Lower leg skin (tissue), 3 donors: ENCODE results near the gene DOCK9.

ENCODE experiments used
- POLR2A ChIP-seq, 2 donors: fragments of 450-650 bp; IDR thresholded peaks; one replicate each; pipeline ENCODE4 v1.6.1; 2016 to 2017; ENCODE audit warnings: antibody characterized with exemption in 2 of 2, mild to moderate bottlenecking in 1 of 2, moderate library complexity in 1 of 2
- TF ChIP-seq, protein P1 (sequence below), 3 donors: fragments of 450-650 bp; IDR thresholded peaks; one replicate each; pipeline ENCODE4 v1.5.1; 2016; ENCODE audit warnings: antibody characterized with exemption in 3 of 3, mild to moderate bottlenecking in 3 of 3, moderate library complexity in 2 of 3

DNA sequence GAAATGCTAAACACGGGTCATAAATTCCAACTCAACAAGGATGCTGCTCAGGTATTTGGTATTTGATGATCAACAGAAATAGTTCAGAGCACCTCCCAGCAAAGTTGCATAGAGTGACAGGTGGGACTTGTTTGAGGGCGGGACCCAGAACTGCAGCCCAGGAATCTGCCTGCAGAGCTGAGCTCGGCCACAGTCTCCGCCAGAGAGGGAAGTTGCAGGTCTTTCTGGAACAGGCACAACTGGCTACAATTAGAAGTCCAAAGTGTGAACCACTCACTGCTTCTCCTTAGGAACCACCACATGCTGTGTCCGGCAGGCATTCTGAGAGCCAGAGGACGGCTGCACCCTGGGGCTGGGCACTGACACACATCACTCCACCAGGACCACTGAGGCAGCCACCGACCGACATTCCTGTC is 226.5 kb downstream of the DOCK9 start:
- TF ChIP-seq, protein P1, sequence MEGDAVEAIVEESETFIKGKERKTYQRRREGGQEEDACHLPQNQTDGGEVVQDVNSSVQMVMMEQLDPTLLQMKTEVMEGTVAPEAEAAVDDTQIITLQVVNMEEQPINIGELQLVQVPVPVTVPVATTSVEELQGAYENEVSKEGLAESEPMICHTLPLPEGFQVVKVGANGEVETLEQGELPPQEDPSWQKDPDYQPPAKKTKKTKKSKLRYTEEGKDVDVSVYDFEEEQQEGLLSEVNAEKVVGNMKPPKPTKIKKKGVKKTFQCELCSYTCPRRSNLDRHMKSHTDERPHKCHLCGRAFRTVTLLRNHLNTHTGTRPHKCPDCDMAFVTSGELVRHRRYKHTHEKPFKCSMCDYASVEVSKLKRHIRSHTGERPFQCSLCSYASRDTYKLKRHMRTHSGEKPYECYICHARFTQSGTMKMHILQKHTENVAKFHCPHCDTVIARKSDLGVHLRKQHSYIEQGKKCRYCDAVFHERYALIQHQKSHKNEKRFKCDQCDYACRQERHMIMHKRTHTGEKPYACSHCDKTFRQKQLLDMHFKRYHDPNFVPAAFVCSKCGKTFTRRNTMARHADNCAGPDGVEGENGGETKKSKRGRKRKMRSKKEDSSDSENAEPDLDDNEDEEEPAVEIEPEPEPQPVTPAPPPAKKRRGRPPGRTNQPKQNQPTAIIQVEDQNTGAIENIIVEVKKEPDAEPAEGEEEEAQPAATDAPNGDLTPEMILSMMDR (IDR thresholded peaks at IDR 0.05), result no peak
- no peak for TF ChIP-seq POLR2A (IDR thresholded peaks at IDR 0.05)
